GM19463 (cell line): Measurements from ENCODE around the gene TDRD15.
"Not testable (repeated sequence)": the region's sequence is repeated elsewhere in the genome, so short reads cannot be mapped to it uniquely, and the experiment has no call there.

Source experiments
- ATAC-seq: cut with Tn5 transposase; IDR thresholded peaks from one replicate; pipeline ENCODE4 v1.9.1; 2021; ENCODE audit warnings: mild to moderate bottlenecking, moderate library complexity; ENCODE audit not compliant: unreplicated experiment

TDRD15 gene

GRCh38 chr2:21142149-21142548 lies 18.4 kb downstream of the TDRD15 start:
- ATAC-seq, result no peak

- ATAC-seq, result no peak
These were observed 22.9 kb downstream of the TDRD15 start for GRCh38 chr2:21146638-21147037.

GRCh38 chr2:21148718-21149117 lies 24.9 kb downstream of the TDRD15 start:
- ATAC-seq, result no peak

GRCh38 chr2:21151234-21151633 lies 27.5 kb downstream of the TDRD15 start:
- ATAC-seq, result not testable (repeated sequence)

GRCh38 chr2:21155365-21156136 lies 31.8 kb downstream of the TDRD15 start:
- no peak for ATAC-seq

- no peak for ATAC-seq
These were observed 37.4 kb downstream of the TDRD15 start for GRCh38 chr2:21161122-21161521.

GRCh38 chr2:21161832-21162614 lies 38.3 kb downstream of the TDRD15 start:
- ATAC-seq, result no peak

GRCh38 chr2:21162615-21162878 lies 38.8 kb downstream of the TDRD15 start:
- ATAC-seq, result no peak

- ATAC-seq, result no peak
These were observed 39.4 kb downstream of the TDRD15 start for GRCh38 chr2:21163213-21163612.

GRCh38 chr2:21165350-21165749 lies 41.6 kb downstream of the TDRD15 start:
- no peak for ATAC-seq

- no peak for ATAC-seq
These were observed 52.3 kb downstream of the TDRD15 start for GRCh38 chr2:21175895-21176646.

GRCh38 chr2:21181957-21182356 lies 58.2 kb downstream of the TDRD15 start:
- ATAC-seq, result no peak

- no peak for ATAC-seq
These were observed 59.5 kb downstream of the TDRD15 start for GRCh38 chr2:21183306-21183705.

- ATAC-seq, result no peak
These were observed 60.0 kb downstream of the TDRD15 start for GRCh38 chr2:21183726-21184125.

GRCh38 chr2:21191535-21191934 lies 67.8 kb downstream of the TDRD15 start:
- ATAC-seq, result no peak
